HepG2 (cell line): ENCODE data around the gene ARL17B.
"Not testable (repeated sequence)": the region's sequence is repeated elsewhere in the genome, so short reads cannot be mapped to it uniquely, and the experiment has no call there.

ENCODE experiments used
- JUNB ChIP-seq: sonication (generic); formaldehyde crosslinking; IDR thresholded peaks from 2 replicates; pipeline ENCODE4 v1.8.0; 2022; ENCODE audit warnings: missing genetic modification reagents, mild to moderate bottlenecking, borderline replicate concordance
- ZKSCAN1 ChIP-seq: fragments of 150-350 bp; IDR thresholded peaks from 2 replicates; pipeline ENCODE4 v1.6.1; 2014; ENCODE audit warnings: low read length
- TF ChIP-seq, protein P1 (sequence below): sonication (generic); formaldehyde crosslinking; IDR thresholded peaks from 2 replicates; pipeline ENCODE4 v1.8.1; 2022; ENCODE audit warnings: mild to moderate bottlenecking, missing genetic modification reagents
- TF ChIP-seq, protein P2 (sequence below), 2 experiments: fragments of 450-650 bp in 1 of 2; sonication (generic) in 1 of 2; formaldehyde crosslinking; IDR thresholded peaks; 2 replicates each; pipeline versions ENCODE4 v1.5.0 to v1.8.0; 2020 to 2022; ENCODE audit warnings: mild to moderate bottlenecking in 1 of 2, missing genetic modification reagents in 1 of 2
- TF ChIP-seq, protein P3 (sequence below): IDR thresholded peaks from 2 replicates; pipeline ENCODE4 v1.6.1; 2016; ENCODE audit warnings: control low read depth
- TF ChIP-seq, protein P4 (sequence below): sonication (generic); formaldehyde crosslinking; IDR thresholded peaks from 2 replicates; pipeline ENCODE4 v1.5.0; 2020; ENCODE audit warnings: mild to moderate bottlenecking, missing genetic modification reagents, moderate library complexity

DNA sequence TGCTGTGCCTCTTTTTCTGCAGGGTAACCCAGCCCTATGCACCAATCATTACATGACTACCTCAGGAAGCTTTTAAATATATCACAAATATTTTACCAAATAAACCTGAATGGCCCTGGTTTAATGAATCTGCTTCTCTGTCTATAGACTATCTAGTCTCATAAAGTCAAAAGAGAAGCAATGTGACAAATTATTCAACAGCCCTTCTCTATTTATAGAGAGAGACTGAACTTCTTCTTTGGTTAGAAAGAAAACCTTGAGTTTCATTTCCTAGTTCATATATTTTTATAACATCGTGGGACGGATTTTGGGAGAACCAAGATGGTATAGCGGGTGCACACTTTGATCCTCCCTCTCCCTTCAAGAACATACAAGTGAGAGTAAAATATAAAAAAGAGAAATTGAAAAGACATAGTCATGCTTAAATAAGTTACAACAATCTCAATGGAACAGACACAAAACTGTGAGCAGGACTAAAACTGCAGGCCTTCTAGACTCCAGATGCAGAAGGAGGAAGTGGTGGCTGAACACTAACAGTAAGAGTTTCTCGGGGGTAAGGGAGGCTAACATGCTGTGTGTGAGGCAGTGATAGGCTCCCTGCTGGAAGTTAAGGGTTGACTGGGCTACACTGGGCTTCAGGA lies 70.5 kb downstream of the ARL17B start:
- TF ChIP-seq JUNB (CRISPR knock-in tag); ZKSCAN1: not testable (repeated sequence)
- TF ChIP-seq, protein P1, sequence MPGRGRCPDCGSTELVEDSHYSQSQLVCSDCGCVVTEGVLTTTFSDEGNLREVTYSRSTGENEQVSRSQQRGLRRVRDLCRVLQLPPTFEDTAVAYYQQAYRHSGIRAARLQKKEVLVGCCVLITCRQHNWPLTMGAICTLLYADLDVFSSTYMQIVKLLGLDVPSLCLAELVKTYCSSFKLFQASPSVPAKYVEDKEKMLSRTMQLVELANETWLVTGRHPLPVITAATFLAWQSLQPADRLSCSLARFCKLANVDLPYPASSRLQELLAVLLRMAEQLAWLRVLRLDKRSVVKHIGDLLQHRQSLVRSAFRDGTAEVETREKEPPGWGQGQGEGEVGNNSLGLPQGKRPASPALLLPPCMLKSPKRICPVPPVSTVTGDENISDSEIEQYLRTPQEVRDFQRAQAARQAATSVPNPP: not testable (repeated sequence)
- TF ChIP-seq, protein P2, sequence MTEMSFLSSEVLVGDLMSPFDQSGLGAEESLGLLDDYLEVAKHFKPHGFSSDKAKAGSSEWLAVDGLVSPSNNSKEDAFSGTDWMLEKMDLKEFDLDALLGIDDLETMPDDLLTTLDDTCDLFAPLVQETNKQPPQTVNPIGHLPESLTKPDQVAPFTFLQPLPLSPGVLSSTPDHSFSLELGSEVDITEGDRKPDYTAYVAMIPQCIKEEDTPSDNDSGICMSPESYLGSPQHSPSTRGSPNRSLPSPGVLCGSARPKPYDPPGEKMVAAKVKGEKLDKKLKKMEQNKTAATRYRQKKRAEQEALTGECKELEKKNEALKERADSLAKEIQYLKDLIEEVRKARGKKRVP (CRISPR knock-in tag; IDR thresholded peaks at IDR 0.05): not testable (repeated sequence)
- TF ChIP-seq, protein P3, sequence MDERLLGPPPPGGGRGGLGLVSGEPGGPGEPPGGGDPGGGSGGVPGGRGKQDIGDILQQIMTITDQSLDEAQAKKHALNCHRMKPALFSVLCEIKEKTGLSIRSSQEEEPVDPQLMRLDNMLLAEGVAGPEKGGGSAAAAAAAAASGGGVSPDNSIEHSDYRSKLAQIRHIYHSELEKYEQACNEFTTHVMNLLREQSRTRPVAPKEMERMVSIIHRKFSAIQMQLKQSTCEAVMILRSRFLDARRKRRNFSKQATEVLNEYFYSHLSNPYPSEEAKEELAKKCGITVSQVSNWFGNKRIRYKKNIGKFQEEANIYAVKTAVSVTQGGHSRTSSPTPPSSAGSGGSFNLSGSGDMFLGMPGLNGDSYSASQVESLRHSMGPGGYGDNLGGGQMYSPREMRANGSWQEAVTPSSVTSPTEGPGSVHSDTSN (CRISPR knock-in tag): not testable (repeated sequence)
- TF ChIP-seq, protein P4, sequence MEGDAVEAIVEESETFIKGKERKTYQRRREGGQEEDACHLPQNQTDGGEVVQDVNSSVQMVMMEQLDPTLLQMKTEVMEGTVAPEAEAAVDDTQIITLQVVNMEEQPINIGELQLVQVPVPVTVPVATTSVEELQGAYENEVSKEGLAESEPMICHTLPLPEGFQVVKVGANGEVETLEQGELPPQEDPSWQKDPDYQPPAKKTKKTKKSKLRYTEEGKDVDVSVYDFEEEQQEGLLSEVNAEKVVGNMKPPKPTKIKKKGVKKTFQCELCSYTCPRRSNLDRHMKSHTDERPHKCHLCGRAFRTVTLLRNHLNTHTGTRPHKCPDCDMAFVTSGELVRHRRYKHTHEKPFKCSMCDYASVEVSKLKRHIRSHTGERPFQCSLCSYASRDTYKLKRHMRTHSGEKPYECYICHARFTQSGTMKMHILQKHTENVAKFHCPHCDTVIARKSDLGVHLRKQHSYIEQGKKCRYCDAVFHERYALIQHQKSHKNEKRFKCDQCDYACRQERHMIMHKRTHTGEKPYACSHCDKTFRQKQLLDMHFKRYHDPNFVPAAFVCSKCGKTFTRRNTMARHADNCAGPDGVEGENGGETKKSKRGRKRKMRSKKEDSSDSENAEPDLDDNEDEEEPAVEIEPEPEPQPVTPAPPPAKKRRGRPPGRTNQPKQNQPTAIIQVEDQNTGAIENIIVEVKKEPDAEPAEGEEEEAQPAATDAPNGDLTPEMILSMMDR (CRISPR knock-in tag): not testable (repeated sequence)
